Gastroesophageal sphincter (tissue), 3 donors: ENCODE measurements around the gene MBOAT1.

ENCODE experiments used
- CTCF ChIP-seq, 4 experiments: fragments of 200-600 bp in 2 of 4; fragments of 450-650 bp in 2 of 4; sonication (generic) in 1 of 4; IDR thresholded peaks; one replicate each; pipeline ENCODE4 v1.5.1; 2017 to 2019; ENCODE audit warnings: antibody characterized with exemption in 4 of 4, mild to moderate bottlenecking in 2 of 4, moderate library complexity in 2 of 4
- POLR2AphosphoS5 ChIP-seq: sonication (generic); formaldehyde crosslinking; IDR thresholded peaks from one replicate; pipeline ENCODE4 v1.6.1; 2017; ENCODE audit warnings: antibody characterized with exemption

- TF ChIP-seq POLR2AphosphoS5, result no peak
- TF ChIP-seq CTCF (IDR thresholded peaks at IDR 0.05), result no peak
These were observed 14.0 kb downstream of the MBOAT1 start for GRCh38 chr6:20198156-20198774.
